Anterior cingulate cortex (tissue), 58 donors: ENCODE measurements around the gene EPS8L1.
A peak's percentile ranks its signal among the peaks of the same experiment; 100 is the strongest.
"Not testable (repeated sequence)": the region's sequence is repeated elsewhere in the genome, so short reads cannot be mapped to it uniquely, and the experiment has no call there.

Experiments used
- DNase-seq, 58 donors: peaks; one replicate each; lab custom pipeline; 2025; lab: John Stamatoyannopoulos, UW

The EPS8L1 gene

DNA sequence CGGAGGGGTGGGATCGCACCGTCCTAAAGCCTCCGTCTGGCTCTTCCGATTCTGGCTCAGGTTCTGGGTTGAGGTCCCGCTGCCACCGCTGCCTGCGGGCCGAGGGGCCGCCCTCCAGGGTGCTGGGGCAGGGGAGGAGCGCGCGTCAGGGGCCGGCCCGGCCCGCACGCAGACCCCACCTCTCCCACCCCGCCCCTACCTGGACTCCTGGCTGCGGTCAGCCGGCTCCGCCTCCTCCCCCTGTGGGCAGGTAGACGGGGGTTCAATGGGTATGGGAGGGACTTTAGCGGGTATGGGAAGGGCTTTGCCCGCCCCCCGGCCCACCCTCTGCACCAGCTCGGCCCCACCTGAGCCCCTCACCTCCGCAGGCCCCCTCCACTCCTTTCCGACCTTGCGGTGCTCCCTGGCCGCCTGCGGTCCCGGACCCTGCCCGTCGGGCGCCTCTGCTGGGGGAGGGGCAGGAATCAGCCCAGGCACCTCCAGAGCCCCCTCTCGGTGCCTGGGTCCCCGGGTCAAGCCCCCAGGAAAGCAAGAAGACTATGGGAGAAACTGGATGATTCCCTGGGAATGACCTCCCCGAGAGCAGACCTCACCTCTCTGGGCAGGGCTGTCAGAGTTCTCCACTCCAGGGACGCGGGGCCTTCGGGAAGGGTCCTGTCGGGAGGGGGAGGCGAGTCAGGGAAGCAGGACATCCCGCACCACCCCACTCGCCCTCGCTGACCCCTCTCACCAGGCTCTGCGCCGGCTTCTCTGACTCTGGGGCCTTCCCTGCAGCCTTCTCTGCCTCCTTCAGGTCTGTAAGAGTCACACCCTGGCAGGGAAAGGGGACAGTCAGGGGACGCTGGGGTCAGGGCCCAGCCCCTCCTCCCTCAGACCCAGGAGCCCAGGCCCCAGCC, 17.0 kb downstream of the EPS8L1 start:
- no peak for DNase-seq

DNA sequence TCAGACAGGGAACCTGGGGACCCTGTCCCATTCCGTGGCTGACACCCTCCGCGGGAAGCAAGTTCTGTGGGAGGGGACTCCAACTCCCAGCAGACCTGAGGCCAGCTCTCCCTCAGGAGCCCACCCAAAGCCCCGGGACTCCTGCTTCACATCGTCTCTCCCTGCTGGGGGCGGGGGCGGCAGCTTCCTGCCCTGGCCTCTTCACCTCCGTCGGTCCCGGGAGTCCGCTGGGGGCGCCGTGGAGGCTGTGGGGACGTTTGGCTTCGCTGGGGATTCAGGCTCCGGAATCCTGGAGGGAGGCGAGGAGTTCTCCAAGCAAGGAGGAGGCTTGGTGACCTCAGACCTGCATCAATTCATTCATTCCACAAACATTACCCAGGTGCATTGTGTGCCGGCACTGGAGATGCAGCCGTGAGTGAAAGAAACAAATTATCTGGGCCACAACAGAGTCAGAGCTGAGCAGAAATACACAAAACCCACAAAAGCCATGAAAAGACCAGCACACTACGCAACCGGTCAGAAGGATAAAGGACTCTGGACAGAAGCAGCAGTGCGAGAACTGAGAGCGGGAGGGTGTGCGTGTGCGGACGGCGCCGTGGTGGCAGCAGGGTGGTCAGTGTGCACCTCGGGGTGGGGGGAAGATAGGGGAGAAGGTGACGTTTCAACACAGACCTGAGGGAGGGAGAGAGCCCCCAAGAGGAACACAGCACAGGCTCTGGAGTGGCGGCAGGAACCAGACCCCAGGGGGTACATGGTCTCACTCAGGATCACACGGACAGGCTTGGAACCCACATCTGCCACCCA, 19.0 kb downstream of the EPS8L1 start:
- no peak for DNase-seq

DNA sequence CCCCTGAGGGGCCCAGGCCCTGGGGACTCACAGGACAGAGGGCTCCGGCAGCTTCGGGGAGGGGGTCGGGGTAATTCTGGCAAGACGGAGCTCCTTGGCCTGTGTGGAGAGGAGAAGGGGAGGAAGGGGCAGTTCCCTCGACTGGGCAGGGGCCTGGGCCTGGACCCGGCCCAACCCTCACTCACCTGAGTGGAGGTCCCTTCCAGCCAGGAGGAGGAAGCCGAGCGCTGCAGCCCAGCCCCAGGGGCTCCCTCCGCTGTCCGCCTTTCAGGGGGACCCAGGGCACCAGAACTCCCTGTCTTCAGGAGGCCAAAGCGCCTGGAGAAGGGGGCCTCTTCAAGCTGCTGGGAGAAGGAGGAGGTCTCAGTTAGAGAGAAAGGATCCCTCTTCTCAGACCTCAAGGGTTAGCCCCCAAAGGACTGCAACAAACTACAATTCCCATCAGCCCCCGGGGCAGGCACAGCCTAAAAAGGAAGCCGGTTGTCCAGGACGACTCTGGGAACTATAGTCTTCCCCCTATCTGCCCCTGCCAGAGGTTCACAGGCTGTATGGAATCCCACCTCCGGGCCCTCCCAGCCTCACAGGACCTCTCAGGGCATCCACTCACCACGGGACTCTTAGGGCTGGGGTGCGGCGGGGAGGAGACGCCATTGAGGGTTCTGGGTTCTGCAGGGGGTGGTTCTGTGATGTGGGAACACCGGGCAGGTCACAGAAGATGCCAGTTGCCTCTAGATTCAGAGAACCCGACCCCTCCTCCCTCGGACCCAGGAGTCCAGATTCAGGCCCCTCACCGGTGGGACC, 19.8 kb downstream of the EPS8L1 start:
- DNase-seq, result no peak

GRCh38 chr19:55096061-55096701, 20.5 kb downstream of the EPS8L1 start:
- no peak for DNase-seq

- no peak for DNase-seq
These were observed 22.4 kb downstream of the EPS8L1 start for GRCh38 chr19:55097864-55098715.

DNA sequence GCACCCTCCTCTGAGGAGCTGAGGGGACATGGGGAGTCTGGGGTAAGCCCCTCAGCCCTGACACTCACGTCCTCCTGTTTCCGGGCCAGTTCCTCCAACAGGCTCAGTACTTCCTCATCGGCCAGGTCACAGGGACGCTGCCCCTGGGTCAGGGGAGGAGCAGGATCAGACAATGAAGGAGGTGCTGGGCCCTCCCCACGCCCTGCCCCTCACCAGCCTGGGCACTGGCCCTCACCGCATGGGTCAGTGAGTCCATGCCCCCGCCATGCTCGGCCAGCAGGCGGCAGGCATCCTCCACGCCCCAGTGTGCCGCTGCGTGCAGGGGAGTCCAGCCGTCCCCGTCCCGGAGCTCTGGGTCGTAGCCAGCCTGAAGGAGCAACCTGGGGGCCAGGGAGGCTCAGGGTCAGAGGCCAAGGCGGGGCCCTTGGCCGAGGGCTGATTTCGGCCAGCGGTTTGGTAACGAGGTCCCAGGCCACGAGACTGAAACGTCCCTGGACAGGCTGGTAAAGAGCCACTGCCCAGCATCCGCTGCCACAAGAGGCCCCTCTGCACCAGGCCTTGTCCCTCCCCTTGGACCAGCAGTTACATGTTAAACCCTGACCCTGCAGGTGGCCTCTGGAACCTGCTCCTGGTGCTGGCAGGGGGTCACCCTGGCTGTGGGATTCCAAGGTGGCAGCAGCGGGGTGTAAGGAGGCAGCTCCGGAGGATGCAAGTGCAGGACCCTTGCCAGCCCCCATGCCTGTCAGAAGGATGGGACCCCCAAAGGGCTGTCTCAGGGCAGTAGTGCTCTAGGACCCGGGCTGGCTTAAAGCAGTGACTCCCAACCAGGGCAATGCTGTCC, 23.3 kb downstream of the EPS8L1 start:
- no peak for DNase-seq

DNA sequence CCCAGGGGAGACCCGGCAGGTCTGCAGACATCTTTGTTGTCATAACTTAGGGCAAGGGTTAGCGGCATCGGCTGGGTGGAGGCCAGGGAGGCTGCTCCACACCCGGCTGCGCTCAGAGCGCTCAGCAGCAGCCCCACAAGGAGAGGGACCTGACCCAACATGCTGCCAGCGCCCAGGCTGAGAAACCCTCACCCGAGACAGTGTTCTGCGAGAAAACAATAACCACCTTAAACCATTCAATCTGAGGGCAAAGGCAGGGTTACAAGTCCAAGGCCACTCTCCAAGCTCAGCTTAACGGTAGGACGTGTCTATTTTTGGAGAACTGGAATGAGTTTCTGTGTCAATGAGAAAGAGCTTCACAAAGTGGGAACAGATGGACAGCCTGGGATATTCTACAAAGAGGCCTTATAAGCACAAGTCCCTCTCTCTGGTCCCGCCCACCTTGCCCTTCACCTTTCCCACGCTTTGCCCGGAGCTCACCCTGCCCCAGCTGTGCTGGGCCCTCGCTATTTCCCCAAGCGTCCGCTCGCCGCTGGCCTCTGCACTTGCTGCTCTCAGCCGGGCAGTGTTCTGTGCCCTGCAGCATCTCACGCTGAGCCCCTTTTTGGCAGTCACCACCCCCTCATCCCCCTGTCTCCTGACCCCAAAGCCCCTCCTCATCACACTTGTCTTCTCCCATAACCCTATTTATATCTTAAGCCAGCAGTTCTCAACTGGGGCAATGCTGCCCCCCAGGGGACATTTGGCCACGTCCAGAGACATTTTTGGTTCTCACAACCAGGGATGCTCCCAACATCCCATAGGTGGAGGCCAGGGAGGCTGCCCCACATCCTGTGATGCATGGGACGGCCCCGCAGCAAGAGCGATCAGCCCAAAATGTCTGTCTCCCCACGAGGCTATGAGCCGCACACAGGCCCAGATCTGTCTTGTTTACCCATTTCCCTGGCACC, 24.2 kb downstream of the EPS8L1 start:
- peak in 1 of 58 donors; percentile 7 for DNase-seq

- peak in 18 of 58 donors; percentile 5 to 45 (median 22) for DNase-seq
These were observed 25.6 kb downstream of the EPS8L1 start for GRCh38 chr19:55101261-55101660.

DNA sequence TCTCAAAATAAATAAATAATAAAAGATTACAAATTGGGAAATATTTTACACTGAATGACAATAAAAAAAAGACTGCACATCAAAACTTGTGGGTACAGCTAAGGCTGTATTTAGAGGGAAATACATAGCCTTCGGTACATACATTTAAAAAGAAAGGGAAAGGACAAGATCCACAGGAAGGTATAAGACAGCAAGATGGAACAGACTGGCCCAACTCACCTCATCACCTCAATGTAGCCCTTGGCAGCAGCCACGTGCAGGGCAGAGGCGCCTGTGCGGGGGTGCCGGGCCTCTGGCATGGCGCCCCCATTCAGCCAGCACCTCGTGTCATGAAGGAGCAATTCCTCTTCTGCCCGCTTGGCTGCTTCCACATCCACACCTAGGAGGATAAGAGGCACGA, 27.5 kb downstream of the EPS8L1 start:
- DNase-seq, result no peak

GRCh38 chr19:55105237-55105636, 29.6 kb downstream of the EPS8L1 start:
- DNase-seq, result no peak

- DNase-seq, result no peak
These were observed 30.9 kb downstream of the EPS8L1 start for GRCh38 chr19:55106591-55106990.

- DNase-seq, result not testable (repeated sequence)
These were observed 31.6 kb downstream of the EPS8L1 start for GRCh38 chr19:55107252-55107651.

- no peak for DNase-seq
These were observed 34.0 kb downstream of the EPS8L1 start for GRCh38 chr19:55109527-55110291.

DNA sequence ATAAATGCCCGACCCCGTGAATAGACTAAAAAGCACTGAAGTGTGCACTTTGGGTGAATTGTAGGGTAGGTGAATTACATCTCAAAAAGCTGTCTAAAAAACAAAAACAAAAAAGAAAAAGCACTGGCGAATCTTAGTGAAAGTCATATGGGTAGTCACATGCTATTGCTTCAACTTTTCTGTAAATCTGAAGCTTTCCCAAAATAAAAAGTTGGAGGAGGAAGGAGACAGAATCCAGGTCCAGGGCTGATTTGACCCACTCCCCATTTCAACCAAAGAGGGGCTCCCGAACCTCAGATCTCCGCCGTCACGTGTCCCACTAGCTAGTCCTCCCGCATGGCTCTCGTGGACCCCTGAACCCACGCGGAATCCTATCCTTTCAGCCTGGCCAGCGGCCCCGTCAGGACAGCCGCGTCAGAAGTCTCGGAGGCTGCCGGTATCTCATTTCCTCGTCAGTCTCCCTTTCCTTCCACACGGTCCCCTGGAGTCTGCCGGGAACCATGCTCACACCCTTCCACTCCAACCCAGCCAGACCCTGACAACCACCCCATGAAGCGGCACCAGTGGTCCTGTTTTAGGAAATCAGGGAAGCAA, 35.7 kb downstream of the EPS8L1 start:
- DNase-seq, result no peak

- DNase-seq, result no peak
These were observed 36.6 kb downstream of the EPS8L1 start for GRCh38 chr19:55112246-55112776.
